CD4-positive, alpha-beta T cell treated with Interleukin-12 subunit alpha and Interleukin-12 subunit beta, for 1 hour (primary cell): Measurements from ENCODE around the gene PAK2.
"Not testable (repeated sequence)": the region's sequence is repeated elsewhere in the genome, so short reads cannot be mapped to it uniquely, and the experiment has no call there.

Experiments used
- DNase-seq: peaks from one replicate; pipeline ENCODE4 v3.0.0-alpha.2; 2020

PAK2 gene

DNA sequence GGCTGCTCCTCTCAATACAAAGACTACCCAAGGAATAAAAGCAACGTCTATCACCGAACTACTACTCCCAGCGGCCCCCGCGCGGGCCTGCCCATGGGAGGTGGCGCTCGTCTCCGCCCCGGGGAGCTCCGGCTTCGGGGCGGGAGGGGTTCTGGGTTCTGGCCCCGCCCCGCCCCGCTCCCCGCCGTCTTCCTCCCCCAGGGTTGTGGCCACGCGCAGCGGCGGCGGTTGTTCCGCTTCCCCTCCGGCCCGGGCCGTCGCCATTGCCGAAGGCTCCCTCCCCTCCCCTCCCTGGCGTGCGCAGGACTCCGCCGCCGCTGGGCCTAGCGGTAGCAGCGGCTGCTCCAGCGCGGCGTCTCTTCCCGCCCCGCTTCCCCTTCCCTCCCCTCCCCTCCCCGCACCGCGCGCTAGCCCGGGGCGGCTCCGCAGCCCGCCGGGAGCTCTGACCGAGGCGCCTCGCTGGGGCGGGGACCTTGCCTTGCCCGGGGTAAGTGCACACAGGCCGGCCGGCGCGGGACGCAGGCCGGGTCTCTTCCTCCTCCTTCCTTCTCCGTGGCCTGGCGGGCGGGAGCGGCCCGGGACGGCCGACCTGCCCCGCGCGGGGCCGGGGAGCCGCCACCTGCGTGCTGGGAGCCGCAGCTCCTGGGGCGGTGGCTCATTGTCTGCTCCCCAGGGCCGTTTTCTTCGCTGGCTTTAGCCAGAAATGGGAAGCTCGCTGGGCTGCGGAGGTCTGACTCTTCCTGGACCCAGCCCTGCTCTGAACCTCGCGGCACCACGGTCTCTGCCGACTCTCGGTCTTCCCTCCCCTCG lies at the start of gene PAK2:
Gene PAK2 (plus strand): TSS at position 187 of the 810 bp plus-strand sequence. CDS start 42,790 bp downstream, outside the sequence.
- peak; percentile 93 for DNase-seq

DNA sequence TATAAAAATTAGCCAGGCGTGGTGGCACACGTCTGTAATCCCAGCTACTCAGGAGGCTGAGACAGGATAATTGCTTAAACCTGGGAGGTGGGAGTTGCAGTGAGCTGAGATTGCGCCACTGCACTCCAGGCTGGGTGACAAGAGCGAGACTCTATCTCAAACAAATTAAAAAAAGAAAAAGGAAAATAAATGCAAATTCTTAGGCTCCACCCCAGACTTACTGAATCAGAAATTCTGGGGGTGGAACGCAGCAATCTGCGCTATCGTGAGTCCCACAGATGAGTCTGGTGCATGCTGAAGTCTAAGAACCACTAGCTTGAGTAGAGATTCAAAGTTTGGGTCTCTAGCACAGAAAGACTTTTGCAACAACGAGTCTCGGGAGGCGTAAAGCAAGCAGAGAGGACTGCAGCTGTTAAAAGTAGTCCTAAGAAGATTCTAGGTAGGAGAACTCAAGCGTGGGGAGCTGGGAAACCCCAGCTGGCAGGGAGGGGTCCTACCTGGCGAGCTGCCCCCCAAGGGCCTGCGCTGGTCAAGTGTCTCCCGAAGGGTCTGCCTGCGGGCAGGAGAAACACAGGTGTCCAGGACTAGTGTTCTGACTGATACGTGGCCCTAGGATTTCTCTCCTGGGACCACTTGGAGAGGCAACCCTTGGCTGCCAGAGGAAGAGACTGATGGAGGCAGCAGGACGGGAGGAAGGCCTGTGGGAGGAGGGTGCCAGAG lies 49.6 kb upstream of the PAK2 start:
- DNase-seq, result no peak

DNA sequence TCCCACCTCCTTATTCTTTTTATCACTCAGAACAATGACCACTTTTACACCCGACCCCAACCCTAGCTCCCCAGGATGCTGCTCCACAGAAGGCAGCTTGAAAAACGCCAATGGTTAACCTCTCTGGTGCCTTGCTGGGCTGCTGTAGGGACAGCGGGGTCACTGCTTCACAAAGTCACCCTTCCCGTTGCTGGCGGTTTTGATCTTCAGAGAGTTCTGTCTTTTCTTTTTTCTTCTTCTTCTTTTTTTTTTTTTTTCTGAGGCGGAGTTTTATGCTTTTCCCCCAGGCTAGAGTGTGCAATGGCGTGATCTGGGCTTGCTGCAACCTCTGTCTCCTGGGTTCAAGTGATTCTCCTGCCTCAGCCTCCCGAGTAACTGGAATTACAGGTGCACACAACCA lies 48.3 kb upstream of the PAK2 start:
- DNase-seq, result no peak

DNA sequence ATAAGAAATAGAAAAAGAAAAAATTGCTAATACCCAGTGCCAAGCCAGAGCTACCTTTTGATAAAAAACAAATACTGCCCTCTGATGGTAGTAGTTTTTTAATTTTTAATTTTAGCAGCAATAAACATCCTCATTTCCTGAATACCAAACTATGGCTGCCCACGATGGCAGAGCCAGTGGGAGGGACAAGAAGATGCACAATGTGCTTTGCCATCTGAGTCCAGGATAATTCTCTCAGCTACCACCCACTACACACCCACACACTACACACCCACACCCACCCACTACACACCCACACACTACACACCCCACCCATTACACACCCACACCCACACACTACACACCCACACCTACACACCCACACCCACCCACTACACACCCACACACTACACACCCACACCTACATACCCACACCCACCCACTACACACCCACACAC lies 45.4 kb upstream of the PAK2 start:
- peak; percentile 63 for DNase-seq

DNA sequence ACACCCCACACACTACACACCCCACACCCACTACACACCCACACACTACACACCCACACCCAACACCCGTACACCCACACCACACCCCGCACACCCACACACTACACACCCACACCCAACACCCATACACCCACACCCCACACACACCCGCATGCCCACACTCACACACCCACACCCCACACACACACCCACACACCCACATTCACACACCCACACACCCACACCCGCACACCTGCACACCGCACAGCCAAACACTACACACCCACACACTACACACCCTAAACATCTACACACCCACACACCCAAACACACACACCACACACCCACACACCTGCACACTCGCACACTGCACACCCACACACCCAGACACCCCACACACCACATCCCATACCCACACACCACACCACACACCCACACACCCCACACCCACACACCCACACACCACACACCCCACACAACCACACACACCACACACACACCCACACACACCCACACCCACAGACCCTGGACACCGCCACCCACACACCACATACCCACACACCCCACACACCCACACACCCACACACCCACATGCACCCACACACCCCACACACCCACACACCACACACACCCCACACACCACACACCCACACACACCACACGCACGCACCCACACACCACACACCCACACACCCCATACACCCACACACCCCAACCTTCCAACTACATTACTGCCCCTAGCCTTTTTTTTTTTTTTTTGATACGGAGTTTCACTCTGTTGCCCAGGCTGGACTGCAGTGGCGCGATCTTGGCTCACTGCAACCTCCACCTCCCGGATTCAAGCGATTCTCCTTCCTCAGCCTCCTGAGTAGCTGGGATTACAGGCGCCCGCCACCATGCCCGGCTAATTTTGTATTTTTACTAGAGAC lies 44.5 kb upstream of the PAK2 start:
- peak; percentile 45 for DNase-seq

DNA sequence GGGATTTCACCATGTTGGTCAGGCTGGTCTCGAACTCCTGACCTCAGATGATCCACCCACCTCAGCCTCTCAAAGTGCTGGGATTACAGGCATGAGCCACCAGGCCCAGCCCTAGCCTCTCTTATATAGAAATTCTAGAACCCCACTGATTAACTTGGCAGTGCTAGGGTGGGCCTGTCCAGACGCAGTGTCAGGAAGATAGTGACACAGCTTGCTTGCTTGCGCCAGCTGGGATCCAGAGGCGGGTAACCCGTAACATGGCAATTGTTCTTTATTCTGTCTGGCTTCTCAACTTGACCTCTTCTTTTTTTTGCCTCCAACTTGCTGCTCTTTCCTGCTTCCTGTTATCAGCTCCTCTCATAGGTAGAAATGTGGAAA lies 43.8 kb upstream of the PAK2 start:
- no peak for DNase-seq

DNA sequence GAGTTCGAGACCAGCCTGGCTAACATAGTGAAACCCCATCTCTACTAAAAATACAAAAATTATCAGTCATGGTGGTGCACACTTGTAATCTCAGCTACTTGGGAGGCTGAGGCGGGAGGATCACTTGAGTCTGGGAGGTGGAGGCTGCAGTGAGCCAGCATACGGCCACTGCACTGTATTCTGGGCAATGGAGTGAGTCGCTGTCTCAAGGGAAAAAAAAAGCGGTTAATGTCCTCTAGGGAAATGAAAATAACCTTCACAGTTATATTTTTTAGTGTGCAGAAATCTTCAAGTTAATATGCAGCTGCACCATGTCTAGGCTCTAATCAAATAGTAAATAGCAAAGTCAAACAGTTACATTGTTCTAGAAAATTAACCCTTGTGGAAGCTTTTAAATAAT lies 42.4 kb upstream of the PAK2 start:
- no peak for DNase-seq

DNA sequence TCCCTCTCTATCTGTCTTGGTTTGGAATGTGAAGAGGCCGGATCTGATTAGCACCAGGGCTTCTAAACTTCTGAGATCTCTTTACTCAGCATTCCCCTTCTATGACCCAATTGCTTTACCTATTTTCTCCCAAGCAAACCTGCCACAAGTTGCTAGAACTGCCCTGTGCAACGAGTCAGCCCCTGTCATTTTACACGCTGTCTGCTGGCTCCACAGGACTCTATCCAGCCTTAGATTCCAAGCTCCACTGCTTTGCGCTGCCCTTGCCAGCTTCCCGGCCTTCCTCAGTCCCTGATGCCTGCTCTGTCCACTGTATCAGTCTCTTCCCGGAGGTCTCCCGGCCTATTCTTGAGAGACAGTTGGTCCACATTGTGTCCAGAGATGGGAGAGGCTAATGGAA lies 39.9 kb upstream of the PAK2 start:
- no peak for DNase-seq

DNA sequence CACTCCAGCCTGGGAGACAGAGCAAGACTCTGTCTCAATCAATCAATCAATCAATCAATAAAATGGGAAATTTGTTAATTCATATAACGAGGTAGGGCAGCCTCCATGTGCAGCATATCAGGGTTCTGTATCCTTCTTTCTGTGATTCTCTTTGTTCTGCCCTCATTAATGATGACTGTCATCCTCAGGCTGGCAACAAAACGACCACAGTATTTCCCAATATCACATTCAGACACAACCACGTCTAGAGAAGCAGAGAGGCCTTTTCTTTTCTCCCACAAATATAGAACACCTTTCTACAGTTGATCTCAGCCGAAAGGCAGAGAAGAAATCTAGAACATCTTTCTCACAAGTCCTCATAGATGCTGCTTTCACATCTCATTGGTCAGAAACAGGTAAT lies 38.9 kb upstream of the PAK2 start:
- DNase-seq, result no peak

DNA sequence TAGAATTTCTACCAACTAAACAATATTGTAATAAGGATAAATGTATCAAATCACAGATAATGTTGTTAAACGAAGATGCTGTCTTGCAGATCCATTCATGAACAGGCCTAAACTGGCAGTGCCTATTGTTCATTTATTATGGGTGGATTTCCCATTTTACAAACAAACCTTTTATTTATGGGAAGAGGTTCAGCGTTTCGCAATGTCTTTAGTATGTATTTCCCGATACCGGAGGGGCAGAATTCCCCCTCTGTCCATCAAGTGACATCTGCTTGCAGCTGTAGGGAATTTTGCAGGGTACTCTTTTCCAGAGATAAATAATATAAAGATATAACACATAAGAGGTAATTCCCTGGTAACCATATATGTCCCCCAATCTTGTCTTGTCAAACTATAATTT lies 33.3 kb upstream of the PAK2 start:
- no peak for DNase-seq

DNA sequence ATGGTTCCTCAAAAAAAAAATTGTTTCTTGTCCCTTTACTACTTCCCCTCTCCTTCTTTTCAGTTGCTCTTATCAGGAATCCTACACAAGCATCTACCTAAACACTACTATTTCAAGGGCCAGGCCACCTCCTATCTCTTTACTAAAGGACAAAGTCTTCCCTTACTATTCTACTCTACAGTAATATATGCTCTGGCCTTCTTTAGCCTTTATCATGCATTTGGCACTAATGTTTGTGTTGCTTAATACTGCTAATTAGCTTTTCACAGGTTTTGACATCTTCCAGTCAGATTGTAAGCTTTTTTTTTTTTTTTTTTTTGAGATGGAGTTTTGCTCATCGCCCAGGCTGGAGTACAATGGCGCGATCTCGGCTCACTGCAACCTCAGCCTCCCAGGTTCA lies 32.9 kb upstream of the PAK2 start:
- DNase-seq, result no peak

DNA sequence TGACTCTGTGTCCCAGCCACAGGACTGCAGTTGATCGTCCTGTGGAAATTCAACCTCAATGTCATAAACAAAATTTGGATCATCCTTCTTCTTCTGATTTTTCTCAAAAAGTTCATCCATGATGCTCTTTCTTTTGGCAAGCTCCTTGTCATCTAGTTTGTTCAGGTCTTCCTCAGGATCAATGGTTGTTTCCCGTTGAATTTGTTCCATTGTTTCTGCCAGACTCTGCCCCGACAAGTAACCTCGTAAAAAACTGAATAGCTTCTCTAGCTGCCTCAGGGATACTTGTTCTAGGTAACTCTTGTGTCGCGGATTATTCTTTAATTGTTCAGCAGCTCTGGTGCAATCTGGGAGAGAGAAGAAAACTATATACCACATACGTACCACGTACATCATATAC lies 32.1 kb upstream of the PAK2 start:
- DNase-seq, result no peak

DNA sequence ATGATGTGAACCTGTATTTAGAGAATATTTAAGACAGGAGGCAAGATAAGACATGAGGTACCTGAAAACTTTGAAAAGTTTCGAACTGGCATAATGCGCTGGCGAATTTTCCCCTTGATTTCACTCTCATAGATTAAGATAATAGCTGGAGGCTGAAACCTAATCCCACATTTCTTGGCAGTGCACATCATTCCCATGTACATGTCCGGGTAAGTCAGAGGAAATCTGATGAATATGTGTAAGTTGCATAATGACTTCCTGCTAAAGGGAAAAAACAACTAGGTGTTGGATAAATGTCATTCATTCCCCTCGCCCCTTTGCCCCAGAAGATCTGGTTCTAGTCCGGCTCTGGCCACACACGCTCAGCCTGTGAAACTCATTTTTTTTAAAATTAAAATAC lies 31.2 kb upstream of the PAK2 start:
- DNase-seq, result no peak

DNA sequence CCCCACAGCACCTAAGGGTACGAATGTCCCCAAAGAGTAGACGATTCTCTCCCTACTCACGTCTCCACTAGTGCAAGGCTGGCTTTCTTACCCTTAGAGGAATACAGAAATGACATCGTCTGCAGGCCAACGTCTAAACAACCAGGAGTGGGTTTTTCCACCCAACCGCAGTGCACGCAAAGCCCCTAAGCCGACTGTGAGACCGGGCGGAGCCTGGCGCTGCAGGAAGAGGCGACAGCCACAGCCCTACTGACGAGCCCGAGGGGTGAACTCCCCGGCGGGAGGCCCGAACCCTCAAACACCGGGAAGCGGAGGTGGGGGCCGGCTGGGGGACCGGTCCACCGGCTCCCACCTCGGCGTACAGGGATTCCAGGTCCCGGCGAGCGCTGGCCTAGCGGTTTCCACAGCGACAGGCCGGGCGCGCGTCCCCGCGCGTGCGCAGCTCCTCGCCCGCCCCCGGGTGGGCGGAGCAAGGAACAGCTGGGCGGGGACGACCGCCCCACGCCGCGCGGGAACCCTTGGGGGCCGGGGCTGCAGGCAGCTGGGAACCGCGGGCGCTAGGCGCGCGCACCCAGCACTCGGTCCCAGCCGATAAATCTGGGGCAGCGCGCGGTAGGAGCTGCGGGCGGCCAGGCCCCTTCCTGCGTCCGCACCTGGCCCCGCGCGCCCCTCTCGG lies 27.7 kb upstream of the PAK2 start, which contains the start of the genes CEP19 and PIGX:
Gene CEP19 (minus strand): TSS at position 413 of the 676 bp plus-strand sequence. CDS start 3,593 bp downstream, outside the sequence.
Gene PIGX (plus strand): TSS at position 540 of the 676 bp plus-strand sequence.
- peak; percentile 95 for DNase-seq

DNA sequence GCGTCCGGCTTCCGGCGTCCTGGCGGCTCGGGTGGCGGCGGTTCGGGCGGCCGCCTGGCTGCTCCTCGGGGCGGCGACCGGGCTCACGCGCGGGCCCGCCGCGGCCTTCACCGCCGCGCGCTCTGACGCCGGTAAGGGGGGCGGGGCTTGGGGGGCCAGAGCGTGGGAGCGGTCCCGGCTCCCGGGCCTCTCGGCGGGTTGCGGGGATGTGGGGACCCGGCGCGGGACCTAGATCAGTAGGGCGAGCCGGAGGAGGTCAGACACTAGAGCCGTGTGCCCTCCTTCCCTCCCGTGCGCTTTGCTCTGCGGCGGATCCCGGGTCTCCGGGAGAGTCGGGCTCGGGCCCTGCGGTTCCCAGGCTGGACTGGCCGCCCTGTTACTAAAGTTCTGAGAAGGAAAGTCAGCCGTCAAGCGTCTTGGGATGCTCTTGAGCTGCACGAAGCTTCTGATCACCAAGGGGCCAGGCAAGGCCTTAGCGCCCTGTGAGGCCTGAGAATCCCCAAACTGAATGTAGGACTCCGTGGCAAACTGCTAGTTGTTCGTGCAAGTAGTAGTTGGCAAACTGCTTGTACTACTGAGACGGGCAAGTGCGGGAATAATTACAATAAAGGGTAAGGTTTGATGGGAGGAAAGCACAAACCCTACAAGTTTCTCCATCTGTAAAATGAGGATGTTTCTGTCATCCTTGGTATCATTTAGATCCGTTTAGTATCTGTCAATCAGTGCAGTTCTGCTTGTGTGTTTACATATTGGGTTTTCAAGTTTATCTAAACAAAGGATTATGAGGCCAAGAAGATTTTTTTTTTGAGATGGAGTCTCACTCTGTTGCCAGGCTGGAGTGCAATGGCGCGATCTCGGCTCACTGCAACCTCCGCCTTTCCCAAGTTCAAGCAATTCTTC lies 26.9 kb upstream of the PAK2 start:
- no peak for DNase-seq

DNA sequence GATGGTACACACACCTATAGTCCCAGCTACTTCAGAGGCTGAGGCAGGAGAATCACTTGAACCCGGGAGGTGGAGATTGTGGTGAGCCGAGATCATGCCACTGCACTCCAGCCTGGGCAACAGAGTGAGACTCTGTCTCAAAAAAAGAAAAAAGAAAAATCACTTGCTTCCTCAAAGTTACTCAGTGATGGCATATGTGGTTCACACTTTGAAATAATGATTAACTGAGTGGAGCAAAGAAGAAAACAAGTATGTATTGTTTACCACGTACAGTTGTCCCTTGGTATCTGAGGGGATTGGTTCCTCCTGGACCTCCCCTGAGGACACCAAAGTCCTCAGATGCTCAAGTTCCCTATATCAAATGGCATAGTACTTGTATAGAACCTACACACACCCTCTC lies 22.5 kb upstream of the PAK2 start:
- not testable (repeated sequence) for DNase-seq

DNA sequence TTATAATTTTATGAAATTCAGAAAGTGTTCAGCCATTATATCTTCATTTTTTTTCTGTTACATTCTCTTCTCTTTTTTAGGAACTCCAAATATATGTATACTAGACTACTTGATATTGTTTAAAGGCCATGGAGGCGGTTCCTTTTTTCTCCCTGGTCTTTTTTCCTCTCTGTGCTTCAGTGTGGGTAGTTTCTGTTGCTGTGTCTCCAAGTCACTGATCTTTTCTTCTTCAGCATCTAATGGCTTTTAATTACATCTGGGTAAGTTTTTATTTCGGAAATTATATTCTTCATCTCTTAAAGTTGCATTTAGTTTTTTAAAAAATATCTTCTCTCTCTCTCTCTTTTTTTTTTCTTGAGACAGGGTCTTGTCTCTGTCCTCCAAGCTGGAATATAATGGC lies 18.6 kb upstream of the PAK2 start:
- no peak for DNase-seq

DNA sequence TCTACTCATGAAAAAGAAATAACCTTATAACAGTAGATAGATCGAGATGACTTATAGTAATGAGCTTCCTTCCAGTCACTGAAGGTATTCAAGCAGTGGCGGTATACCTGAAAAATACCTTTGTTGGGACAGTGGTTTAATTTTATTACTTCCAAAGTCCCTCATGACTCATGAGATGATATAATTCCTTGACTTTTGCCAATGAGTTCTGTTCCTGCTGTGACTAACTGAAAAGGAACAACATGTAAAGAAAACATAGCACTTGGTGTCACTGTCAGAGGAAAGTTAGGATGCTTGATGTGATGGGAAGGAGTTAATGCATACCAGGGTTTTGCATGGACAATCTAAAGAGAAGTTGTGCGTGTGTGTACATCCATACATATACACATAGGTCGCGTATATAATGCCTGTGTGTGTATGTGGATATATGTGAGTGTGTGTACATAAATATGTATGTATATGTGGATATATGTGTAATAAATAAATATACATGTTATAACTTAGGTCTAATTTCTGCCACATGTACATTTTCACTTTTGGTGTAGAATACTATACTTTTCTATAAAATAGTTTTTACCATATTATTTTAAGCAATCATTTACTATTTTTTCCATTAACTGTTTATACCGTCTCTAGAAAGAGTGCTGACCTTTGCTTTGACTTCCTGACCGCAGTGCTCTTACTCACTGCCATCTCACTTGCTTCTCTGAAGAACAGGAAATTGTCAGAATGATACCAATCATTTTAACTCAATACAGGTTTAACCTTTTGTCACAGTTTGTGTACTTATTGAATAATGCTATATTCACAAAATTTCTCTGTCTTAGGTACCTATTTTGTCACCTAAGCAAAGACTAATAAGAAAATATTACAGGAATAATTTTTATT lies 12.6 kb upstream of the PAK2 start:
- DNase-seq, result peak; percentile 44

DNA sequence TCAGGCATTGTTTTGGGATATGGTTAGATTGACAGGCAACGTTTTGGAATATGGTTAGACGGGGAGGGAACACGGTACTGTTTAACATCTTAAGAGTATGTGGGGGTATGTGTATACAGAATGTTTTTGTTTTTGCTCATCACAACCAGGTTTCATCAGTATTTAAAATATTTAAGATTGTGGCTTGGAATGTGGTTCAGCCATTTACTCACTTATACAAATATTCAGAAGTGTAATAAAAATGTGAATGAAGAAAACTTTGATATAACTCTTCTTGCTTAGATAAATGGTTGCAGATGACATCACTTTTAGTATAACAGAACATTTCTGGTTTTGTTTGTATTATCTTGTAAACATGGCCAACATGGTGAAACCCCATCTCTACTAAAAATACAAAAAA lies 3.9 kb upstream of the PAK2 start:
- DNase-seq, result no peak

DNA sequence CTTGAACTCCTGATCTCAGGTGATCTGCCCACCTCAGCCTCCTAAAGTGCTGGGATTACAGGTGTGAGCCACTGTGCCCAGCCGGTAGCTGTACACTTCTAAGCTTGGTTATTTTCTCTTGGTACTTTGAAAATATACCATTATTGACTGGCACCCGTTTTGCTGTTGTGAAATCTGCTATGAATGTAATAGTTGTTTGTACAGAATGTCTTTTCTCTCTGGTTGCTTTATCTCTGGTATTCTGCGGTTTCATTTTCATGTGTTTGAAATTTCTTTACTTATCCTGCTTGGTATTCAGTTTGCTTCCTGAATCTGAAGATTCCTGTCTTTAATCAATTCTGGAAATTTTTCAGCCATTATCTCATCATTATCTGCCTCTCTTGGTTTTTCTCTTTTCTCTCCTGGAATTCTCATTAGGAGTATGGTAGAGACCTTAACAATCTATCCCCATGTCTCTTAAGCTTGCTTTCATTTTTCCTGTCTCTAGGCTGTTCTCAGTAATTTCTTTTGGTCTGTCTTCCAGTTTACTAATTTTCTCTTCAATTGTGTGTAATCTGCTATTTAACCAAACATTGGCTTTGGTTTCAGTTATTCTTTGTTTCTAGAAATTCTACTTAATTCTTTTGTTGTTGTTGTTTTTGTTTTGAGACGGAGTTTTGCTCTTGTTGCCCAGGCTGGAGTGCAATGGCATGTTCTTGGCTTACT lies 2.8 kb upstream of the PAK2 start:
- DNase-seq, result no peak
